CD4-positive, alpha-beta memory T cell (primary cell): ENCODE results near the gene SLC13A3. TPM values are rescaled to one million over a fixed set of nuclear protein-coding genes. Genes with fewer than 3 reads are reported as not detected.

ENCODE experiments used
- CTCF ChIA-PET: fragments of 350-600 bp; sonication (Branson Sonifier 250); formaldehyde crosslinking; loops from one replicate; lab custom pipeline; 2021; ENCODE audit warnings: inconsistent platforms; ENCODE audit not compliant: partially characterized antibody; lab: Charles Lee
- POLR2A ChIA-PET: fragments of 350-600 bp; sonication (Branson Sonifier 250); formaldehyde crosslinking; loops from one replicate; lab custom pipeline; 2021; ENCODE audit not compliant: partially characterized antibody; lab: Charles Lee
- DNase-seq, 5 donors: peaks; one replicate each; pipeline versions ENCODE4 v3.0.0 to v3.0.0-alpha.2; 2020 to 2022; ENCODE audit warnings: mixed read lengths in 1 of 5
- H3K27ac ChIP-seq: one replicate; pipeline ENCODE4 v1.7.0; 2013; ENCODE audit warnings: low read depth, low read length
- H3K27me3 ChIP-seq: 2 replicates; pipeline ENCODE4 v1.7.0; 2013; ENCODE audit warnings: mild to moderate bottlenecking, low read length, moderate library complexity; ENCODE audit not compliant: insufficient read depth
- H3K36me3 ChIP-seq: 2 replicates; pipeline ENCODE4 v1.7.0; 2013; ENCODE audit warnings: mild to moderate bottlenecking, low read length, moderate library complexity; ENCODE audit not compliant: insufficient read depth
- H3K4me1 ChIP-seq: 2 replicates; pipeline ENCODE4 v1.7.0; 2013; ENCODE audit warnings: mild to moderate bottlenecking, low read length, moderate library complexity; ENCODE audit not compliant: insufficient read depth
- H3K4me3 ChIP-seq, 2 donors: one replicate each; pipeline ENCODE4 v1.7.0; 2013; ENCODE audit warnings: low read length in 2 of 2, mild to moderate bottlenecking in 1 of 2
- H3K9me3 ChIP-seq, 2 donors: one replicate each; pipeline ENCODE4 v1.7.0; 2013; ENCODE audit warnings: low read length in 2 of 2, control low read depth in 1 of 2; ENCODE audit not compliant: control insufficient read depth in 1 of 2
- H3K27ac Mint-ChIP-seq, 7 donors: one replicate each; pipeline ENCODE4 v1.8.0; 2020 to 2021; ENCODE audit warnings: mixed read lengths in 7 of 7, mild to moderate bottlenecking in 6 of 7, inconsistent platforms in 3 of 7, moderate library complexity in 3 of 7
- H3K27me3 Mint-ChIP-seq, 2 donors: one replicate each; pipeline ENCODE4 v1.8.0; 2020 to 2021; ENCODE audit warnings: mixed read lengths in 2 of 2
- H3K36me3 Mint-ChIP-seq, 2 donors: one replicate each; pipeline ENCODE4 v1.8.0; 2020 to 2021; ENCODE audit warnings: mixed read lengths in 2 of 2, inconsistent platforms in 1 of 2, mild to moderate bottlenecking in 1 of 2
- H3K4me1 Mint-ChIP-seq, 4 donors: one replicate each; pipeline ENCODE4 v1.8.0; 2020 to 2021; ENCODE audit warnings: mixed read lengths in 4 of 4, mild to moderate bottlenecking in 1 of 4
- H3K4me3 Mint-ChIP-seq, 8 donors: one replicate each; pipeline ENCODE4 v1.8.0; 2020 to 2021; ENCODE audit warnings: mixed read lengths in 8 of 8, mild to moderate bottlenecking in 7 of 8, moderate library complexity in 6 of 8, inconsistent platforms in 3 of 8
- H3K9me3 Mint-ChIP-seq, 8 donors: one replicate each; pipeline ENCODE4 v1.8.0; 2020 to 2021; ENCODE audit warnings: mixed read lengths in 8 of 8, mild to moderate bottlenecking in 5 of 8, inconsistent platforms in 3 of 8, moderate library complexity in 1 of 8
- intact Hi-C: fragments of 100-400 bp; cut with micrococcal nuclease; formaldehyde crosslinking; loops from one replicate; pipeline ENCODE4 v1.15.1; 2023
- polyA plus RNA-seq, 2 donors: library from polyadenylated mRNA; unstranded; fragments of 300-500 nt; fragmentation: Illumina TruSeq; gene quantifications; one replicate each; pipeline ENCODE4 v1.2.3, GENCODE V29; 2021
- total RNA-seq, 2 experiments: library from RNA; stranded (reverse); gene quantifications; one replicate each; pipeline ENCODE4 v1.2.3, GENCODE V29; 2021

Gene SLC13A3
- total and polyA plus RNA-seq, 4 experiments from 2014 or later: 0.36 TPM; not detected in 3

DNA sequence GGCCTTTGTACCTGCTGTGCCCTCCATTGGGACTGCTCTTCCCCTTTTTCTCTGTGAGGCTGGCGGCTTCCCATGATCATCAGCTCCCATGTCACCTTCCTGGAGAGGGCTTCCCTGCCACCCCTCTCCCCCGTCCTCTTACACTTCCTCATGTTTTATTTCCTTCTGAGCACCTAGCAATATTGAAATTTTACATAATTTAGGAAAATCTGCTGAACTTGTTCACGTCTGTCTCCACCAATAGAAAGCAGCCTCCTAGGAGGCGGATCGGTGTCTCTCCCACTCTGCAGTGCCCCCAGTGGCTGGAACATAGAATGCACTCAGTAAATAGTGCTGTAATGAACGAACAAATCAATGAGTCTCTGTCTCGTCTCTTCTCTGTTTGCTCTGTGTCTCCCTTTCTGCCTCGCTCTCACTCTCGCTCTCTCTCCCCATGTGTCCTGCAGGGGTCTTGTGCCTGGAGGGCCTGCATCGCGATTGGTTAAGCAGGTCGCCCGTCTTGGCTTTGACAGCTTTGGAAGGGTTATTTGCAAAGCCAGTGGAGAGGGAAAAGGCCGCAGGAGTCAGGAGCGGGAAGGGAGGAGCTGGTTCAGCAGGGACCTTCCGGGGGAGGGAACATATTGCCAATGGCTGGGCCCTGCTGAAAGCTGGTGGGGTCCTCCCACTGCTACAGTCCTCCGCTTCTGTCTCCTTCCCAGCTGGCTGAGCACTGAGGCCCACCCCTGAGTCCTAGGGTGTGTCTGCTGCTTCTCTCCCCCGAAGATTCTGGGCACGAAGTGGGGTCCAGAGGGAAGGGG is 88.7 kb downstream of the SLC13A3 start:
- Histone ChIP-seq H3K27me3 (no peaks in the 10 kb centered on the region), H3K4me1 (no peaks in the 10 kb centered on the region), H3K36me3 (no peaks in the 10 kb centered on the region), H3K9me3 (no peaks in the 10 kb centered on the region), H3K4me3 (no peak overlapping the region), H3K27ac (no peak overlapping the region)
- intact Hi-C loops: loop anchor here (2.0 to 5.0 kb wide), 2 partner anchors 118 to 255 kb away; partner anchors contain the start of gene CDH22
- Mint-ChIP-seq H3K27me3 (peaks cover 6 to 10% of the 10 kb centered on the region in 2 donors), H3K36me3 (no peaks in the 10 kb centered on the region), H3K4me1 (peaks cover 0 to 4% (median 2%) of the 10 kb centered on the region in 4 donors), H3K9me3 (no peaks in the 10 kb centered on the region), H3K27ac (no peak overlapping the region), H3K4me3 (no peak overlapping the region)
- POLR2A ChIA-PET: no interaction called here
- DNase-seq: peak in 4 of 5 donors; percentile 26 to 45 (median 34)
- CTCF ChIA-PET: interaction anchor here (1.0 to 1.8 kb wide), 3 partner anchors 8 to 13 kb away, joined by 3 to 4 read pairs (median 3); no protein-coding TSS in a partner anchor

DNA sequence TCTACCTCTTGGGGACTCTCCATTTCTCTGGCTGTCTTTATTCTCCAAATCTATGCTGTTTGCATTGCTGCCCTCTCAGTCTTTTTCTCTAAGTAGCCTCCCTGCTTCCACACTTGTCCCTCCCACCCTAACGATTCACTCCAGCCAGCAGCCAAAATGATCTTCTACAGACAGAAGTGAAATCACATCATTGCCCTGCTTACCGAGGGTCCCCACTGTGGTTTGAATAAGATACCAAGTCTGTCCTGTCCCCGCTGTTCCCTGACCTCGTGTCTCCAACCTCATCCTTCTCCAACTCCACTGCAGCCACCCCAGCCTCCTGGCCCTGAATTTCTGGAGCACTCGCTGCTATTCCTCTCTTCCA is 89.3 kb downstream of the SLC13A3 start:
- no peaks in the 10 kb centered on the region for H3K27me3 ChIP-seq
- DNase-seq: no peak
- H3K4me1 ChIP-seq: no peaks in the 10 kb centered on the region
- H3K4me3 ChIP-seq: no peak overlapping the region
- intact Hi-C loops: loop anchor here (2.0 to 5.0 kb wide), 2 partner anchors 119 to 255 kb away; partner anchors contain the start of gene CDH22
- H3K36me3 ChIP-seq: no peaks in the 10 kb centered on the region
- CTCF ChIA-PET: interaction anchor here (0.8 to 1.8 kb wide), 3 partner anchors 9 to 12 kb away, joined by 3 to 4 read pairs (median 3); no protein-coding TSS in a partner anchor
- H3K4me1 Mint-ChIP-seq: peaks cover 0 to 4% (median 2%) of the 10 kb centered on the region in 4 donors
- no peak overlapping the region for H3K27ac Mint-ChIP-seq
- H3K27ac ChIP-seq: no peak overlapping the region
- no peaks in the 10 kb centered on the region for H3K9me3 Mint-ChIP-seq
- no peak overlapping the region for H3K4me3 Mint-ChIP-seq
- POLR2A ChIA-PET: no interaction called here
- H3K9me3 ChIP-seq: no peaks in the 10 kb centered on the region
- H3K36me3 Mint-ChIP-seq: no peaks in the 10 kb centered on the region
- H3K27me3 Mint-ChIP-seq: peaks cover 2 to 7% of the 10 kb centered on the region in 2 donors

DNA sequence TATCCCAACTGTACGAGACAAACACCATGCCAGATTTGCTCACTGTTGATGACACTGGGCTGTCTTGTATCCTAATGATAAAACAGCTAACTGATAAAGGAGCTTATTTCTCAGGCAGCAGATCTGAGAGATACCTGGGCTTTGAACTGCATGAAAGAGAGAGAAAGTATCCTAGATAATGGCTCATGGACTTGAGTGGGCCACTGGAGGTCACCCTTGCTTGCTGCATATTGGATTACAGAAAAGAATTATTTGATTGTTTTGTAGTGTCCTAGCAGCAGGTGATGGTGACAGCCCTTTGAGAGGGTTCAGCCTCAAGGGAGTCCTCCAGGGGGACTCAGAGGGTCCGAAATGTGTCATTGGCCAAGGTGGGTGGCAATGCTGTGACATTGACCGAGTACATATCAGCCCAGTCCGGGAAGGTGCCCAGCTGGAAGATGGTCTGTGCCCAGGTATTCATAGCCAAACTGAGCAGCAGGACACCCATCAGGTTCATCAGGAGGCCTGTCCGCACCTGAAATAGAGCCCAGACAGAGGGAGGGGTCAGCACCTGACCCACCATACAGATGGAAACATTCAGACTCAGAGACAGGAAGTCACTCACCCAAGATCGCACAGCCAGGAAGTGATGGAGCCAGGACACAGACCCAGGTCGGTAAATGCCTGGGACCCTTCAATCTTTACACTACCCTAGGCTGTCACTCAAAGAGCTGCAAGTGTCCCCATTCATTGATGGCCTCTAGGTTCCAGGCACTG is 91.4 kb downstream of the SLC13A3 start:
- DNase-seq: no peak

DNA sequence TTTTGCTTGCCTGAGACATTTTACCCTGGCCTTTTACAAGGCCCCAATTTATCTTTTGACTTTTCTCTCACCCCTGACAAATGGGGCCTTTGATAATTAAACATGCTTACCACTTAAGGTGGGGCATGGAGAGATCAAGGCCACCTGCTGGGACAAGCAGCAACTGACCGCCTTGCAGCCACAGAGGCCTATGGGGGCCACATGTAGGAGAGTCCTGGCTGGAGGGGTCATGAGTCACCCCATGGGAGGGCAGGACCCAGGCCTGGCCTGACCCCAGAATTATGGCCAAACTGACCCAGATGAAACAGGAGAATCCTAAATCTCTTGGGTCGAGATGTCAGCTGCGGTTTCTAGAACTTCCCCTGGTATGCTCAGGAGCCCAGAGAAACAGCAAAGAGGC is 92.3 kb downstream of the SLC13A3 start:
- Mint-ChIP-seq H3K4me1 (peaks cover 0 to 4% (median 2%) of the 10 kb centered on the region in 4 donors), H3K9me3 (no peaks in the 10 kb centered on the region), H3K4me3 (no peak overlapping the region), H3K36me3 (no peaks in the 10 kb centered on the region), H3K27ac (no peak overlapping the region), H3K27me3 (no peaks in the 10 kb centered on the region)
- intact Hi-C loops: no loop called here
- ChIA-PET CTCF (no interaction called here), POLR2A (no interaction called here)
- H3K36me3 ChIP-seq: no peaks in the 10 kb centered on the region
- no peaks in the 10 kb centered on the region for H3K4me1 ChIP-seq
- H3K4me3 ChIP-seq: no peak overlapping the region
- no peaks in the 10 kb centered on the region for H3K27me3 ChIP-seq
- no peaks in the 10 kb centered on the region for H3K9me3 ChIP-seq
- no peak for DNase-seq
- no peak overlapping the region for H3K27ac ChIP-seq

More for the DNA sequence above, 91.4 kb downstream of the SLC13A3 start:
- no peak overlapping the region for H3K4me3 ChIP-seq
- POLR2A ChIA-PET: no interaction called here
- H3K36me3 ChIP-seq: no peaks in the 10 kb centered on the region
- Mint-ChIP-seq H3K27ac (no peak overlapping the region), H3K4me1 (peaks cover 0 to 4% (median 2%) of the 10 kb centered on the region in 4 donors), H3K36me3 (no peaks in the 10 kb centered on the region), H3K4me3 (no peak overlapping the region), H3K9me3 (no peaks in the 10 kb centered on the region), H3K27me3 (no peaks in the 10 kb centered on the region)
- H3K27me3 ChIP-seq: no peaks in the 10 kb centered on the region
- intact Hi-C loops: loop anchor here (5.0 kb wide), 1 partner anchor 253 kb away; the partner anchor contains the start of gene CDH22
- no peak overlapping the region for H3K27ac ChIP-seq
- H3K9me3 ChIP-seq: no peaks in the 10 kb centered on the region
- H3K4me1 ChIP-seq: no peaks in the 10 kb centered on the region
- CTCF ChIA-PET: interaction anchor here (2.0 kb wide), 1 partner anchor 9 kb away, joined by 8 read pairs; the partner anchor contains the start of gene OCSTAMP

DNA sequence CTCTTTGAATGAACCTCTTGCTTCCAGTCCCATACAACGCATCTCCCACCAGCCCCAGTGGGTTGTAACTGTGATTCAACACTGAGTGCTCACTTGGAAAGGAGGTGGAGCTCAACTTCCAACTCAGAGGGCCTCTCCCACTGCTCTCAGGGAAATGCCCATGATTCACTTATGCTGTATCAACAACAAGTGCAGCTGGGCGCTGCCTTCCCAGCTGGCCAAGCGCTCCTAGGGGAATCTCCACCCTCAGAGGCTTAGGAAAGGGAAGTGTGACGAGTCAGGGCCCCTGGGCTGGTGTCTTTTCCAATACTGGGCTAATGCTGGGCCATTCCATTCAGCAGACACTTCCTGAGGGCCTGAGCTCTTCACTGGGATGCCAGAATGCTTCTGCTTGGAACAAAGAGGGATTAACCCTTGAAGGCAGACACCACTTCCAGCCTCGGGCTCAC is 92.7 kb downstream of the SLC13A3 start:
- ChIA-PET CTCF (no interaction called here), POLR2A (no interaction called here)
- no peaks in the 10 kb centered on the region for H3K27me3 Mint-ChIP-seq
- intact Hi-C loops: no loop called here
- H3K27me3 ChIP-seq: no peaks in the 10 kb centered on the region
- no peaks in the 10 kb centered on the region for H3K9me3 ChIP-seq
- no peak overlapping the region for H3K4me3 ChIP-seq
- DNase-seq: no peak
- no peaks in the 10 kb centered on the region for H3K9me3 Mint-ChIP-seq
- no peak overlapping the region for H3K27ac ChIP-seq
- no peak overlapping the region for H3K27ac Mint-ChIP-seq
- no peaks in the 10 kb centered on the region for H3K36me3 ChIP-seq
- no peaks in the 10 kb centered on the region for H3K36me3 Mint-ChIP-seq
- no peak overlapping the region for H3K4me3 Mint-ChIP-seq
- H3K4me1 Mint-ChIP-seq: peaks cover 0 to 4% (median 2%) of the 10 kb centered on the region in 4 donors
- no peaks in the 10 kb centered on the region for H3K4me1 ChIP-seq

DNA sequence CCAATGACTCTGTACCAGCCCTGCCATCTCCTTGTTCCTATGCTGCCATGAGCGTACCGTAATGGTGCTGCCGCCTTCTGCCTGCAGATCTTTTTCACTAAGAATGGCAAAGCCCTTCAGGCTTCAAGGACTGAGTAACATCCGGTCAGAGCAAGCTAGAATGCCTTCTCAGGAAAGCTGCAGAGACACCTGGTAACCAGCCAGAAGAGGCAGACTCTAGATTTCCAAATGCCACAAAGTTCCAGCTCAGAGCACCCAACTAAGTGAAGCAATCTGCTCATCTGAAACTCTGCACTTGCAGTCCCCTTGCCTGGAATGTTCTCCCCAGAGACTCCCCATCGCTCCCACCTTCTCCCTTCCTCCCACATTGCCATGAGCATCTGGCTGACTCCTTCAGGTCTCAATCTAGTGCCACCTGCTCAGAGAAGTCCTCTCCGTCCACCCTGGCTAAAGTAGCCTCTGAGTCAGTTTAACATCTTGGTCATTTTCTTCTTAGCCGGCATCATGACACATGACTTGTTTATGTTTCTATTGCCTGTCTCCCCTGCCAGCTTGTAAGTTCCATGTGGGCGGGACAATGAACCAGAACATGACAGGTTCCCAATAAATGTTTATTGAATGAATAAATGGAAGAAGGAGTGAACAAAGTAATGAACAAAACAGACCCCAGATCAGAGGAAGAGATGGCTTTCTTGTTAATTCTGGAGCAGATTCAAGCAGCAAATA is 93.9 kb downstream of the SLC13A3 start:
- Mint-ChIP-seq H3K27ac (no peak overlapping the region), H3K36me3 (no peaks in the 10 kb centered on the region), H3K27me3 (no peaks in the 10 kb centered on the region), H3K4me3 (no peak overlapping the region), H3K9me3 (no peaks in the 10 kb centered on the region), H3K4me1 (peaks cover 11 to 15% (median 13%) of the 10 kb centered on the region in 4 donors)
- Histone ChIP-seq H3K27ac (no peak overlapping the region), H3K4me3 (no peak overlapping the region), H3K4me1 (peaks cover 11% of the 10 kb centered on the region), H3K27me3 (no peaks in the 10 kb centered on the region), H3K36me3 (no peaks in the 10 kb centered on the region), H3K9me3 (no peaks in the 10 kb centered on the region)
- ChIA-PET POLR2A (no interaction called here), CTCF (no interaction called here)
- DNase-seq: no peak
- intact Hi-C loops: no loop called here
